ENCODE measurements around the gene POU5F2. TPM values are rescaled to one million over a fixed set of nuclear protein-coding genes. Genes with fewer than 3 reads are reported as not detected.
A peak's percentile ranks its signal among the peaks of the same experiment; 100 is the strongest.

POU5F2 gene, protein sequence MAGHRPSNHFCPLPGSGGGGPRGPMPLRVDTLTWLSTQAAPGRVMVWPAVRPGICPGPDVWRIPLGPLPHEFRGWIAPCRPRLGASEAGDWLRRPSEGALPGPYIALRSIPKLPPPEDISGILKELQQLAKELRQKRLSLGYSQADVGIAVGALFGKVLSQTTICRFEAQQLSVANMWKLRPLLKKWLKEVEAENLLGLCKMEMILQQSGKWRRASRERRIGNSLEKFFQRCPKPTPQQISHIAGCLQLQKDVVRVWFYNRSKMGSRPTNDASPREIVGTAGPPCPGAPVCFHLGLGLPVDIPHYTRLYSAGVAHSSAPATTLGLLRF
- total RNA-seq (1 to 10 TPM; 1.6 to 1.7 TPM), polyA plus RNA-seq (under 1 TPM in 2 of 3 donors, not detected in 1; 0.15 to 0.20 TPM), total RNA-seq (1.8 to 5.5 (median 2.6) reads per million in 6 experiments)

DNA sequence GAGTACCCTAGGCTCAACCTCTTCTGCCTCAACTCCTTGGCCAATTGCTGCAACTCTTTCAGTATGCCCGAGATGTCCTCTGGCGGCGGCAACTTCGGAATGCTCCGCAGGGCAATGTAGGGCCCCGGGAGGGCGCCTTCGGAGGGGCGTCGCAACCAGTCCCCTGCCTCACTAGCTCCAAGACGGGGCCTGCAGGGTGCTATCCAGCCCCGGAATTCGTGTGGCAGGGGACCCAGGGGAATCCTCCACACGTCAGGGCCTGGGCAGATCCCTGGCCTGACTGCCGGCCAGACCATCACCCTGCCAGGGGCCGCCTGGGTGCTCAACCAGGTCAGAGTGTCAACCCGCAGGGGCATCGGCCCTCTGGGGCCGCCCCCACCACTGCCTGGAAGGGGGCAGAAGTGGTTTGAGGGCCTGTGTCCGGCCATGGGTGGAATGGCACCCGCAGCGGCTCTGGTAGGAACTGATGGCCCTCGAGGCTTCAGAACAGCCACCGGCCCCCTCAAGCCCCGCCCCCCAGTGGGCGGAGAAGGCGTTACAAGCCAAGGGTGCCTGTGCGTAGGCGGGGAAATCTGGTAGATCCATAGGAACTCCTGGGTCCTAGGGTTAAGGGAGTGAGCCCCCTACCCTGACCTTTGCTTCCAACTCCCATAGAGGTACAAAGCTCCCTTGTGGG is at the start of gene POU5F2:
Gene POU5F2 (minus strand): TSS at position 465 of the 676 bp plus-strand sequence. CDS start 37 bp downstream, at position 428.
- peaks cover 0 to 20% (median 7%) of the 10 kb centered on the region in 9 donors for H3K9me3 Mint-ChIP-seq
- H3K4me1 Mint-ChIP-seq = peaks cover 0 to 2% (median 0%) of the 10 kb centered on the region in 4 donors
- peak within 1 kb of the TSS in 1 of 10 donors; percentile 6 for H3K27ac Mint-ChIP-seq
- ATAC-seq (no peak), DNase-seq (no peak)
- H3K36me3 Mint-ChIP-seq = peaks cover 41 to 78% (median 67%) of the 10 kb centered on the region in 3 donors
- POLR2A ChIA-PET = no interaction called here
- H3K4me3 Mint-ChIP-seq = no peak within 1 kb of the TSS
- no peaks in the 10 kb centered on the region for H3K27me3 Mint-ChIP-seq

DNA sequence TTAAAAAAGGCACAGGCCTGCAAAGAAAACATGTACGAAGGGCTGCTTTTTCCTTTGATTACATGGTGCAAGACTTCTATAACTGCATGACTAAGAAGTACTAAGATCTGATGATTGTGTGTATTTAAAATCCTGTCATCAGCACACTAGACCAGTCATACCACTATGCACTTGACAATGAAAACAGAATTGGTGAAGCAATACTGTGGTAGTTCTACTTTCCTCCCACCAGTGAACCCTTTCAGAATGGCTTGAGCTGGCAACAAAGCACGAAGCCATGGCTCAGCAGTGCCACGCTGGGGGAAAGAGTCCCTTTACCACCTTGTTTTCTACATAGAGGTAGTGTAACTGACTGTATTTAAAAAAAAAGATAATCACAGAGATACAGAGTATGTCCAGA is 49.0 kb upstream of the POU5F2 start:
- Mint-ChIP-seq H3K9me3 (peaks cover 0 to 2% (median 0%) of the 10 kb centered on the region in 9 donors), H3K36me3 (peaks cover 15 to 21% (median 15%) of the 10 kb centered on the region in 3 donors), H3K4me1 (peaks cover 0 to 8% (median 2%) of the 10 kb centered on the region in 4 donors), H3K4me3 (no peak overlapping the region), H3K27ac (no peak overlapping the region), H3K27me3 (no peaks in the 10 kb centered on the region)
- ATAC-seq = no peak
- DNase-seq = no peak
- POLR2A ChIA-PET = no interaction called here

DNA sequence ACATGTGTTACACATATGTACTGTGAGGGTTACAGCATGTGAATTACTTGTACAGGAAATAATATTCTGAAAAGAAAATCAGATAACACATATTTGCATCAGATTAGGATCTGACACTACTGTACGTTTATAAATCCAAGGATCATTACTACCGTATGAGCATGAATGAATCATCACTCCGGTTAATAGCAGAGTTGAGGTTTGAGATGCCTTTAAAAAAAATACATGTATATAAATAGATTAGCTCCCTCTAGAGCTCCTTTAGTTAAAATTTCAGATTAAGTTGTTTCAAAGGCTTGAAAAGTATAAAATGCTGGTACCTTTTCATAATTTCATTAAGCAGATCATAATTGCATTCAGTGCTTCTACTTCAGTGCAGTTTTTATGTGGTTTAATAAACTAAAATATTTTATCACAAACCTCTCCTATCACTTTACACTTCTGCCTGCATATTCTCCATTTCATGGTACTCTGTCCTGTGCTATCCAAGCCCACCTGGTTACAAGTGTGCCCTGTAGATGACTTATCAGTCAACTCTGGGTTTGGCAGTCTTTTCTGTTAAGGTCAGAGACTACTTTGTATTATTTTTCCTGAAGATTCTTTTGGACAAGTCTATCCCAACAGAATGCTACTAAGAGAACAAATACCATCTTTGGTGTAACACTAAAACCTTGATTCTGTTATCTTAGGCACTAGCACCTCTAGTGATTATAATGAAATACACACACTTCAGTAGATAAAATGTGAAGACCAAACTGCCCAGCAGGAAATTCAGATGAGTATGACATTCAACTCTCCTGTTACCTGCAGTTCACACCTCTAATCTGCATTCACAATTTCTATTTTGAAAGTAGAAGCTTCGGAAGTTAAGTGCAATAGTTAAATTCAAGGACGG is 48.0 kb upstream of the POU5F2 start:
- H3K36me3 Mint-ChIP-seq = peaks cover 6 to 14% (median 8%) of the 10 kb centered on the region in 3 donors
- POLR2A ChIA-PET = no interaction called here
- H3K27ac Mint-ChIP-seq = no peak overlapping the region
- H3K27me3 Mint-ChIP-seq = no peaks in the 10 kb centered on the region
- no peaks in the 10 kb centered on the region for H3K9me3 Mint-ChIP-seq
- ATAC-seq = no peak
- H3K4me1 Mint-ChIP-seq = peaks cover 0 to 8% (median 2%) of the 10 kb centered on the region in 4 donors
- no peak for DNase-seq
- H3K4me3 Mint-ChIP-seq = no peak overlapping the region

DNA sequence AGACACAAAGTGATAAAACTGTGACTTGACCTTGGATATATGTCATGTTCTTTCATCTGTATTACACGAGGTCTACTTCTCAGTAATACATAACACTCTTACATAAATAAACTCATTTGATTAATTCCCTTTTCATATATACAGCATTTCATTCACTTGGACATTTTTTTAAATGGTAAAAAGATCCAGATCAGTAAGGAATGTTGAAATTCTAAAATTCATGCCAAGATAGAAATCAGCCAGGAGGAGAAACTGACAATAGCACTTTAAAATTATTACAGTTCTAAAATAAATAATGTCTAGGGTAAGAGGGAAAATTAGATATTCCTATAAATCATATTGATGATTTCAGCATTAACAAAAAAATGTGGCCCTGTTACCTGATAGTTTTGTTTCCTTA is 46.2 kb upstream of the POU5F2 start:
- POLR2A ChIA-PET = no interaction called here

DNA sequence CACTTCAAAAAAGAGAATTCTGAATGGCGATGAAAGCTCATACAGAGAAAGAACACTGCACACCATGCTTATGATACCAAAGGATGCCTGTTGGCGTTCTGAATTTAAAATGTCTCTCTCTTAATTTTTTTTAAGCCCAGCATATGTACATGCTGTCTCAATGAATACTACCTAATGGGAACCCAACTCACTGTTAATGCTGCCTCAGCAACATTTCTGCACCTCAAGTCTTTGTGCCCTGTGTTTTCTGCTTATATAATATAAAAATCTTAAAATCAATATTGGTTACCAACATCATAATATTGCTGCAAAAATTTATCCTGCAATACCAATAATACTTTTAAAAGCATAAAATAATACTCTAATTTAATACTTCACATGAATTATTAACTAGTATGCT is 44.1 kb upstream of the POU5F2 start:
- Mint-ChIP-seq H3K9me3 (no peaks in the 10 kb centered on the region), H3K36me3 (peaks cover 17 to 30% (median 23%) of the 10 kb centered on the region in 3 donors), H3K4me3 (no peak overlapping the region), H3K27ac (no peak overlapping the region), H3K27me3 (no peaks in the 10 kb centered on the region), H3K4me1 (no peaks in the 10 kb centered on the region)
- ATAC-seq = no peak
- no peak for DNase-seq
- POLR2A ChIA-PET = no interaction called here

More for the DNA sequence above, 46.2 kb upstream of the POU5F2 start:
- Mint-ChIP-seq H3K4me1 (peaks cover 0 to 8% (median 0%) of the 10 kb centered on the region in 4 donors), H3K4me3 (no peak overlapping the region), H3K27ac (no peak overlapping the region), H3K36me3 (peaks cover 6 to 11% (median 7%) of the 10 kb centered on the region in 3 donors), H3K27me3 (no peaks in the 10 kb centered on the region), H3K9me3 (no peaks in the 10 kb centered on the region)
- no peak for ATAC-seq
- no peak for DNase-seq

DNA sequence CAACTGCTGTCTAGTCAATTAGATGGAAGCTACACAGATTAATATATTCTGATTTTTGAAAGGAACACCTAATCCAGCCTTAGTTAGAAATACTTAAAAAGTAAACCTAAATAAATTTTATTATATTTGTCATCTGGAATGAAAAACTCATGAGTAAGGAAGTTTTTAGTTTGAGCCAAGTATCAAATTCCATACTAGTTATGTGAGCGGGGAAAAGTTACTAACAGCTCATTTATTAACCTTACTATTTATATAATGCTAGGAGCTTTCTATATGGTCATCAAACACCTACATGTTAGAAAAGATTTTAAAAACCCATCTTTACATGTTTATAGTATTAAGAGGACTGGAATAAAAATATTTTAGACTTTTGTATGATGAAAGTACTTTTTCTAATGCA is 41.6 kb upstream of the POU5F2 start:
- Mint-ChIP-seq H3K4me3 (no peak overlapping the region), H3K4me1 (no peaks in the 10 kb centered on the region), H3K36me3 (peaks cover 17 to 43% (median 23%) of the 10 kb centered on the region in 3 donors), H3K27me3 (no peaks in the 10 kb centered on the region), H3K27ac (no peak overlapping the region), H3K9me3 (no peaks in the 10 kb centered on the region)
- no peak for ATAC-seq
- DNase-seq = no peak
- POLR2A ChIA-PET = no interaction called here

DNA sequence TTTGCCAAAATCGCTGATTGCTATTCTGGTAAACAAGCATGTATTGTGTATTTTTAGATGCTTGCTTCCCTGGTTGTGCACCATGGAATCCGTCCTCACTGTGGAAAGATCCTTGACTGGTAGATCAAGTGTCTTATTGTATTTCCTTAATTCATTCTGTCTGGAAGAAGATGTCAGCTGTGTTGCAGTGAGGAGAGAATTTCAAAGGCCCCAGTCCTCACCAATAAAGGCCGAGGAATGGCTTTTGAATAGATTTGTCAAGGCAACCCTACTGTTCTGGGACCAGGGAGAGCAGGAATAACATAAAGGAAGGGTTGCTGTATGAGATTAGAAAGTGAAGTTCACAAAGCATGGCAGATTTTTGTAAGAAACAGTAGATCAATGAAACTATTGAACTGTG is 36.2 kb upstream of the POU5F2 start:
- Mint-ChIP-seq H3K27me3 (no peaks in the 10 kb centered on the region), H3K9me3 (peaks cover 0 to 10% (median 6%) of the 10 kb centered on the region in 9 donors), H3K4me1 (no peaks in the 10 kb centered on the region), H3K36me3 (peaks cover 34 to 73% (median 56%) of the 10 kb centered on the region in 3 donors), H3K4me3 (no peak overlapping the region), H3K27ac (peak overlapping the region in 1 of 10 donors; percentile 88)
- no peak for DNase-seq
- no peak for ATAC-seq
- POLR2A ChIA-PET = no interaction called here

DNA sequence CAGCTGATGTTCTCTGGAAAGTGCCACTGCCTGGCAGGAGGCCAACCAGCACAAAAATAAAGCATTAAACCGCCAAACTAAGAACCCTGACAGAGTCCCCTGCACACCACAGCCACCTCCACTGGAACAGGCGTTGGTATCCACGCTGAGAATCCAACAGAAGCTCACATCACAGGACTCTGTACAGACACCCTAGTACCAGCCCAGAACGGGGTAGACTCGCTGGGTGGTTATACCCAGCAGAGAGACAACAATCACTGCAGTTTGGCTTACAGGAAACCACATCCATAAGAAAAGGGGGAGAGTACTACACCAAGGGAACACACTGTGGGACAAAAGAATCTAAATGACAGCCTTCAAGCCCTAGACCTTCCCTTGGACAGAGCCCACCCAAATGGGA is 15.0 kb upstream of the POU5F2 start:
- no peak for ATAC-seq
- Mint-ChIP-seq H3K4me3 (no peak overlapping the region), H3K9me3 (peaks cover 0 to 33% (median 25%) of the 10 kb centered on the region in 9 donors), H3K36me3 (peaks cover 16 to 55% (median 46%) of the 10 kb centered on the region in 3 donors), H3K4me1 (peaks cover 12 to 41% (median 25%) of the 10 kb centered on the region in 4 donors), H3K27me3 (no peaks in the 10 kb centered on the region), H3K27ac (no peak overlapping the region)
- POLR2A ChIA-PET = no interaction called here
- DNase-seq = no peak

DNA sequence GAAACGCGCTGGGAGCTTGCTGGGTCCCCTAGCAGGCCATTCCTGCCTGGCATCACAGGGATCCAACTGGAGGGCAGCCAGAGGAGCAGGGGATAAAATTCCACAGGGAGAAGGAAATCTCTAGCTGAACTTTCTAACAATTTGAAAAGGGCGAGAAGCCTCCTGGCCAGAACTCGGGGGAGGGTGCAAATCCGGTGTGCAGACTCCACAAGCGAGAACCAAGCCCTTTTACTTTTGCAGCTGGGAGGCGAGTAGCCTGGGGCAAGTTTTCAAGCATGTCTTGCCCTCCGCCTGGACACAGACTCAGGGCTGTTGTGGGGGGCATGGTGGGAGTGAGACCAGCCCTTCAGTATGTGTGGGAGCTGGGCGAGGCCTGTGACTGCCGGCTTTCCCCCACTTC is 14.3 kb upstream of the POU5F2 start:
- DNase-seq = no peak
- no peak overlapping the region for H3K27ac Mint-ChIP-seq
- POLR2A ChIA-PET = no interaction called here
- H3K4me3 Mint-ChIP-seq = no peak overlapping the region
- no peaks in the 10 kb centered on the region for H3K27me3 Mint-ChIP-seq
- H3K36me3 Mint-ChIP-seq = peaks cover 13 to 49% (median 41%) of the 10 kb centered on the region in 3 donors
- peaks cover 0 to 29% (median 21%) of the 10 kb centered on the region in 9 donors for H3K9me3 Mint-ChIP-seq
- H3K4me1 Mint-ChIP-seq = peaks cover 12 to 41% (median 25%) of the 10 kb centered on the region in 4 donors
- no peak for ATAC-seq

DNA sequence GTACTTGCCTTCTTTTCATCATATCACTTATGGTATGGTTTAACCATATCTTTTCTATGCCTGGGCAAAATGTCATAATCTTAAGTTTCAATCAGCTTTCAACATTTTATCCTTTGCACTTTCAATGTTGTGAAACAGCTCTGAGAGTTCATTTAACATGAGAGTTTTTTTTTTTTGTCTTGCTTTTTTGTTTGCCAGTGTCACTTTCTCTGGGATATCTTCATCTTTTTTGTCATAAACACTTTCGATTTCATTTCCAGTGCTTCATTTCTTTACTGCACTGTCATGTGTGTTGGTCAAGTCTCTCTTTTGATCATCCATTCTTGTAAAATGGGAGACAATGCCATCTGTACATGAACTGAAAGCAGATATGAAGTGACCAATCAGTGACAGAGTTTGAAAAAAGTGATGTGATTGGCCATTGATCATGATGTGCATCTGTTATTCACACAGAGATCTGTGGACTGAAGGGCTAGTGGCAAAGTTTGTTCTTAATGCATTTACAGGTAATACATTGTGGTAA is 7.5 kb upstream of the POU5F2 start:
- POLR2A ChIA-PET = no interaction called here
- peaks cover 5 to 13% (median 10%) of the 10 kb centered on the region in 3 donors for H3K36me3 Mint-ChIP-seq

DNA sequence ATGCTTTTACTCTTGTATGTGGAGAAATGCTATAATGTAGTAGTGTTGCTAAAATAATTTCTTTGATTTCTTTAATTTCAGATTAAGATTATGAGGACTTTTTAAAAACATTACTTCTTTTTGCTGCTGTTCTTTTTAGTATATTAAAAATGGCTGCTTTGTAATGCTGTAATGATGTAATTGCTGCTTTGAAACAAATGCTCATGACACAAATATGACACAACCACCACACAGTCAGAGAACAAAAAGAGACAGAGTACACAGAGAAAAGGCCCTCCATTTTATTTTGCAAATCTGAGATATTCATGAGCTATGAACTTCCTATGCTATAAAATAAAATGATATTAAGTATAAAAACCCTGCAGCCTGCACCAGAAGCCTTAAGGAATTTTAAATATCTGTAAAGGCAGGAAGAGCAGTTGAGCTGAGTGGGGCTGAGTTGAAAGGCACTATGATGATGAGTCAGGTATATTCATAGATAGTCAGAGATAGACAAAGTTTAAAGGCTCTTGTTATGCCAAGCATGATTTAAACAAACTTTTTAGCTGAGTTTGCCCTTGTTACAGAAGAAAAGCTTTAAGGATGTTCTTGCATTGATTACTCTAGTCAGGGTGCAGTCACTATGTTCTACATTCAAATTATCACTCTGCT is 5.1 kb upstream of the POU5F2 start:
- POLR2A ChIA-PET = no interaction called here
- Mint-ChIP-seq H3K36me3 (peaks cover 21 to 34% (median 26%) of the 10 kb centered on the region in 3 donors), H3K27me3 (no peaks in the 10 kb centered on the region), H3K27ac (no peak overlapping the region), H3K4me3 (no peak overlapping the region), H3K4me1 (peaks cover under 1 to 6% (median 4%) of the 10 kb centered on the region in 4 donors), H3K9me3 (peaks cover 0 to 9% (median 2%) of the 10 kb centered on the region in 9 donors)
- no peak for DNase-seq
- no peak for ATAC-seq

More for the DNA sequence above, 7.5 kb upstream of the POU5F2 start:
- no peak for ATAC-seq
- no peak overlapping the region for H3K27ac Mint-ChIP-seq
- no peaks in the 10 kb centered on the region for H3K27me3 Mint-ChIP-seq
- H3K4me3 Mint-ChIP-seq = no peak overlapping the region
- no peak for DNase-seq
- H3K4me1 Mint-ChIP-seq = peaks cover 6 to 21% (median 14%) of the 10 kb centered on the region in 4 donors
- no peaks in the 10 kb centered on the region for H3K9me3 Mint-ChIP-seq

DNA sequence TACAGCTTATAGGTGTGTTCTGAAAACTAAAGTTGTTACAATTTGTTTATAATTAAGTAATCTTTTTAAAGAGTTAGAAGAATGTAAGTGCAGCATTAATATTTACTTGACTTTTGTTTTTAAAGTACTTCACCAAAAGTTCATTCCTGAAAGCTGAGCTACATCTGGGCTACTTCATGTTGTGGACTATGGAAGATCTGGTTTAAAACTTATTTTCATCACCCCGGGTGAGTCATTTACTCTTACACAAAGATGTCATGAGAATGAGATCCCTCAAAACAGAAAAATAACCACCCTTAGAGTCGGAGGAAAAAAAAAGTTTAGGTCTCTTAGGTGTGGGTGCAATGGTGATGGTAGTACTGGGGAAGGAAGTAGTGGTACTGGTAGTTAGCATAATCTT is 5.1 kb downstream of the POU5F2 start:
- no peak overlapping the region for H3K27ac Mint-ChIP-seq
- DNase-seq = no peak
- peaks cover 0 to 3% (median 0%) of the 10 kb centered on the region in 4 donors for H3K4me1 Mint-ChIP-seq
- H3K27me3 Mint-ChIP-seq = no peaks in the 10 kb centered on the region
- H3K36me3 Mint-ChIP-seq = peaks cover 20 to 55% (median 53%) of the 10 kb centered on the region in 3 donors
- H3K9me3 Mint-ChIP-seq = peaks cover 0 to 18% (median 6%) of the 10 kb centered on the region in 9 donors
- POLR2A ChIA-PET = no interaction called here
- H3K4me3 Mint-ChIP-seq = no peak overlapping the region
- no peak for ATAC-seq
